Erythroblast (primary cell): ENCODE results near the gene KRT9.

Experiments
- DNase-seq, 2 experiments: peaks; one replicate each; lab custom pipeline; 2025; lab: John Stamatoyannopoulos, UW
- GATA1 ChIP-seq: IDR thresholded peaks from 2 replicates; pipeline ENCODE4 v1.6.1; 2011; ENCODE audit warnings: low read depth, mild to moderate bottlenecking, control low read depth, low read length, moderate library complexity
- POLR2A ChIP-seq: IDR thresholded peaks from 2 replicates; pipeline ENCODE4 v1.6.1; 2011; ENCODE audit warnings: mild to moderate bottlenecking, low read length

Gene KRT9

GRCh38 chr17:41539979-41540701 lies 31.7 kb downstream of the KRT9 start:
- DNase-seq, result no peak
- TF ChIP-seq POLR2A, result no peak
- TF ChIP-seq GATA1, result no peak

- no peak for TF ChIP-seq GATA1
- TF ChIP-seq POLR2A, result no peak
- DNase-seq, result no peak
Measured at GRCh38 chr17:41539071-41539492, 32.8 kb downstream of the KRT9 start.

GRCh38 chr17:41538565-41538991 lies 33.3 kb downstream of the KRT9 start:
- no peak for TF ChIP-seq POLR2A
- TF ChIP-seq GATA1, result no peak
- no peak for DNase-seq

- DNase-seq, result no peak
- TF ChIP-seq GATA1 (no peak), POLR2A (no peak)
Measured at GRCh38 chr17:41537990-41538389, 33.9 kb downstream of the KRT9 start.

- no peak for TF ChIP-seq POLR2A
- TF ChIP-seq GATA1, result no peak
- no peak for DNase-seq
Measured at GRCh38 chr17:41537614-41537954, 34.3 kb downstream of the KRT9 start.

- TF ChIP-seq POLR2A, result no peak
- TF ChIP-seq GATA1, result no peak
- no peak for DNase-seq
Measured at GRCh38 chr17:41536741-41537613, 34.9 kb downstream of the KRT9 start.

GRCh38 chr17:41535764-41536481 lies 35.9 kb downstream of the KRT9 start:
- TF ChIP-seq POLR2A, result no peak
- TF ChIP-seq GATA1, result no peak
- no peak for DNase-seq

- TF ChIP-seq POLR2A (no peak), GATA1 (no peak)
- DNase-seq, result no peak
Measured at GRCh38 chr17:41534899-41535546, 36.8 kb downstream of the KRT9 start.

- no peak for TF ChIP-seq POLR2A
- TF ChIP-seq GATA1, result no peak
Measured at GRCh38 chr17:41533613-41534012, 38.2 kb downstream of the KRT9 start.

GRCh38 chr17:41532947-41533570 lies 38.8 kb downstream of the KRT9 start:
- no peak for DNase-seq
- TF ChIP-seq GATA1 (no peak), POLR2A (no peak)

More at GRCh38 chr17:41533613-41534012, 38.2 kb downstream of the KRT9 start:
- DNase-seq, result no peak

- no peak for TF ChIP-seq GATA1
- TF ChIP-seq POLR2A, result no peak
- no peak for DNase-seq
Measured at GRCh38 chr17:41531993-41532392, 39.9 kb downstream of the KRT9 start.

- peak; percentile 83 to 90 for DNase-seq
- TF ChIP-seq POLR2A, result no peak
- TF ChIP-seq GATA1, result peak; percentile 84
Measured at GRCh38 chr17:41530062-41531048, 41.5 kb downstream of the KRT9 start.
